ENCODE results near the gene VARS1.

Gene VARS1

DNA sequence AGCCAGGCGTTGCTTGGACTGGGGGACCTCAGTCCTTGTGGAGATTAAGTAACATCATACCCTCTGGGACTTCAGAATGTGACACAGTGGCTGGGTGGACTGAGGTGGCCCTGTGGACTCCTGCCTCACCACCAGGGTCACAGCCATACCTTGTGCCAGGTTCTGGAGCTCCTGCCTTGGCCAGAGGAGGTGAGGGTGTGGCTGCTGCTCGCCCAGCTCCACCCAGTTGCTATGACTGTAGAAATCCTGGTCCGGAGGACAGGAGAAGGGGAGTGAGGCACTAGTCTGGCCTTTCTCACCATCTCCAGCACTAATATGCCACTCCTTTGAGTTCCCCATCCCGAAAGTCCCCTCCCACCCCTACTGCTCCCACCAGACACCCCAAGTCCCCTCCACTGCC lies 20.4 kb downstream of the VARS1 start:
- TF ChIP-seq, protein P1, sequence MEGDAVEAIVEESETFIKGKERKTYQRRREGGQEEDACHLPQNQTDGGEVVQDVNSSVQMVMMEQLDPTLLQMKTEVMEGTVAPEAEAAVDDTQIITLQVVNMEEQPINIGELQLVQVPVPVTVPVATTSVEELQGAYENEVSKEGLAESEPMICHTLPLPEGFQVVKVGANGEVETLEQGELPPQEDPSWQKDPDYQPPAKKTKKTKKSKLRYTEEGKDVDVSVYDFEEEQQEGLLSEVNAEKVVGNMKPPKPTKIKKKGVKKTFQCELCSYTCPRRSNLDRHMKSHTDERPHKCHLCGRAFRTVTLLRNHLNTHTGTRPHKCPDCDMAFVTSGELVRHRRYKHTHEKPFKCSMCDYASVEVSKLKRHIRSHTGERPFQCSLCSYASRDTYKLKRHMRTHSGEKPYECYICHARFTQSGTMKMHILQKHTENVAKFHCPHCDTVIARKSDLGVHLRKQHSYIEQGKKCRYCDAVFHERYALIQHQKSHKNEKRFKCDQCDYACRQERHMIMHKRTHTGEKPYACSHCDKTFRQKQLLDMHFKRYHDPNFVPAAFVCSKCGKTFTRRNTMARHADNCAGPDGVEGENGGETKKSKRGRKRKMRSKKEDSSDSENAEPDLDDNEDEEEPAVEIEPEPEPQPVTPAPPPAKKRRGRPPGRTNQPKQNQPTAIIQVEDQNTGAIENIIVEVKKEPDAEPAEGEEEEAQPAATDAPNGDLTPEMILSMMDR (IDR thresholded peaks at IDR 0.05; ENCODE audit: control insufficient read depth, extremely low read depth, insufficient read depth), result no peak
- no peak for DNase-seq (ENCODE audit: low read depth)
- no peak overlapping the region for H3K4me3 ChIP-seq (ENCODE audit: low read depth, low read length)

DNA sequence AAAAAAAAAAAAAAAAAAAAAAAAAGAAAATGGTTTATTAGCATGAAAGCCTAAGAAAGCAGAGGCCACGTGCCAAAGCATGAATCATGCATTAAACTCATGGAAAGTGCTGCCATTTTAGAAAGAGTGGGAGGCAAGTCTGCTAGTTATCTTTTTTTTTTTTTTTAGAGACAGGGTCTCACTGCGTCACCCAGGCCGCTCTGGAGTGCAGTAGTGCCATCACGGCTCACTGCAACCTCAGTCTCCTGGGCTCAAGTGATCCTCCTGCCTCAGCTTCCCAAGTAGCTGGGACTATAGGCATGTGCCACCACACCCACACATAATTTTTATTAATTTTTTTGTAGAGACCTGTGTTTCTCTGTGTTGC lies 23.6 kb downstream of the VARS1 start:
- H3K4me3 ChIP-seq (ENCODE audit: low read depth, low read length), result no peak overlapping the region
- no peak for DNase-seq (ENCODE audit: low read depth)
- TF ChIP-seq, protein P1 (IDR thresholded peaks at IDR 0.05; ENCODE audit: control insufficient read depth, extremely low read depth, insufficient read depth), result no peak

DNA sequence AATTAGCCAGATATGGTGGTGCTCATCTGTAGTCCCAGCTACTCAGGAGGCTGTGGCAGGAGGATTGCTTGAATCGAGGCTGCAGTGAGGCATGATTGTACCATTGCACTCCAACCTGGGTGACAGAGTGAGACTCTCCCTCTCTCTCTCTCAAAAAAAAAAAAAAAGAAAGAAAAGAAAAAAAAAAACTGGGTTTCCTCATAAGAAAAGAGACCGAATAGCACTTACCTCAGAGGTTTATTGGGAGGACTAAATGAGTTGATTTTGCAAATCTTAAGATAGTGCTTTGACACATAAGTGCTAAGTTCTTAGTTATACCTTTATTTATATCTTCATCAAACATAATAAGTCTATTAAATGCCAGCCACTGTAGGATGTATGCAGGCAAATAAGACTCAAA lies 24.7 kb downstream of the VARS1 start:
- TF ChIP-seq, protein P1 (IDR thresholded peaks at IDR 0.05; ENCODE audit: control insufficient read depth, extremely low read depth, insufficient read depth), result no peak
- no peak for DNase-seq (ENCODE audit: low read depth)
- H3K4me3 ChIP-seq (ENCODE audit: low read depth, low read length), result no peak overlapping the region

DNA sequence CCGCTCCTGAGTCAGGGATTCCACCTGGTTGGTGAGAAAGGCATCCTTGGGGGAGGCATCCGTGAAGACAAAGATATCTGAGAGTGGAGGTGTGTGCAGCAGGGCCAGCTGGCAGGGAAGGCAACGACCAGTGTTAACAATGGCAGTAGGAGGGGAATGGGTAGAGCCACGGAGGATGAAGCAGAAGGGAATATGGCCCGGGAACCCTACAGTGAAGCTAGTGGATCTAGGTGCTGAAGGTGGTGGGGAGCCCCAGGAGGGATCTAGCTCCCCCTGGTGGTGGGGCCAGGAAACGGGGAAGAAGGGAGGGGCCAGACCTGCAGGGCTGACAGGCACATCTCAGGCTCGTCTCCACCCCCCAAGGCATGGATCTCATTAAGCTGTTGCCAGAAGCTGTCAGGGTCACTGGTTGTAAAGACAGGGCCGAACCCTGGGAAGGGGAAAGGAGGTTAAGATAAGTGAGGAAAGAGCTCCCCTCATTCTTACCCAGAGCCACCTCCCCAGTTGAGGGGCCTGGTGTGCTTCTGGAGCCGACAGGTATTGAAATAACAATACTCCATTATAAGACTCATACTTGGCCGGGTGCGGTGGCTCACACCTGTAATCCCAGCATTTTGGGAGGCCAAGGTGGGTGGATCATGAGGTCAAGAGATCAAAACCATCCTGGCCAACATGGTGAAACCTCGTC lies 25.7 kb downstream of the VARS1 start:
- DNase-seq (ENCODE audit: low read depth), result no peak
- TF ChIP-seq, protein P1 (IDR thresholded peaks at IDR 0.05; ENCODE audit: control insufficient read depth, extremely low read depth, insufficient read depth), result peak; percentile 78
- no peak overlapping the region for H3K4me3 ChIP-seq (ENCODE audit: low read depth, low read length)

DNA sequence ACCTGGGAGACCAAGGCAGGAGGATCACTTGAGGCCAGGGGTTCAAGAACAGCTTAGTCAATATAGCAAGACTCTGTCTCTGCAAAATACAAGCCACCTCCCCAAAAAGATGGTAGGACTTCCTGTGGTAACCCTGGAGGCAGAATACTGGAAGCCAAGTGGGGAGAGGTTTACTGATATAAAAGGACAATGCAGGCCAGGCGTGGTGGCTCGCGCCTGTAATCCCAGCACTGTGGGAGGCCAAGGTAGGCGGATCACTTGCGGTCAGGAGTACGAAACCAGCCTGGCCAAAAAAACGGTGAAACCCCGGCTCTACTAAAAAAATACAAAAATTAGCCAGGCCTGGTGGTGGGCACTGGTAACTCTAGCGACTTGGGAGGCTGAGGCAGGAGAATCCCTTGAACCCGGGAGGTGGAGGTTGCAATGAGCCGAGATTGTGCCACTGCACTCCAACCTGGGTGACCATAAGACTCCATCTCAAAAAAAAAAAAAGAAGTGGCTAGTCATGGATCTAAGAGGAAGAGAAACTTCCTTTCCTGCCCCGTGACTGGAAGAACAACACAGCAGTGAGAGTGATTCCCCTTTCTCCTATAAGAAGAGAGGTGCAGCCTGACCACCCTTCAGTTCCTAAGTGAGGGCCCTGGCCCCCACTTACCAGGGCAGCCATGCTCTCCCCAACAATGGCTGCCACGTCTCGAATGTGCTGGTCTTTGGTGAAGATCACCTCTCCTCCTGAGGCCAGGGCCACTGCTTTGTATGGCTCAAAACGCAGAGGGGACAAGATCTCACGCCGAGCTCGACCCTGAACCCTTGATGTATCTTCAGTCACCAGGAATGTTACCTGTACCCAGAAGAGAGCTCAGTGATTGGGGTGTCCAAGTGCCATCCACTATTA lies 26.9 kb downstream of the VARS1 start:
- no peak for DNase-seq (ENCODE audit: low read depth)
- TF ChIP-seq, protein P1 (IDR thresholded peaks at IDR 0.05; ENCODE audit: control insufficient read depth, extremely low read depth, insufficient read depth), result no peak

DNA sequence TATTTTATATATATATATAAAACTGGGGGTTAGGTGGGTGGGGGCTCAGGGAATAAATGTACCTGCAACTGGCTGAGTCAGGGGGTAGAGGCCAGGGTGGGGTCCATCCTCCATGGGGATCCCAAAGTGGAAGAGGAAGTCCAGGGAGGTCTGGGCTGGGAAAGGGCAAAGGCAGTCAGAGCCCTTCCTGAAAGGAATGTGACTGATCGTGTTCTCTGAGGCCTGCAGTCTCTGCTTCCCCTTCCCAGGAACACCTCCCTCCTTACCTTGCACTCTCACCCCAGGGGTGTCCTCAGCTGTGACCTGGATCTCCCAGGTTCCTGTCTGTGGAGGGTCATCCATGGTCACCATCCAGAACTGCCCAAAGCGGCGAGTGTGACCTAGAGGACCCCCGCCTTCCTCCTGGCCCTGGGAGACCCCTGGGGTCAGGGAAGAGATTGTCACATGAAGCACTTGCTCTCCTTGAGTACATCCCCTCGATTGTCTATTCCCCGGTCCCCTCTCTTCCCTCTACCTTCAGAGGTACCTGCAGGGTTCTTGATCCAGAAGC lies 28.4 kb downstream of the VARS1 start:
- TF ChIP-seq, protein P1 (IDR thresholded peaks at IDR 0.05; ENCODE audit: control insufficient read depth, extremely low read depth, insufficient read depth), result no peak

More for the DNA sequence above, 26.9 kb downstream of the VARS1 start:
- H3K4me3 ChIP-seq (ENCODE audit: low read depth, low read length), result no peak overlapping the region

More for the DNA sequence above, 28.4 kb downstream of the VARS1 start:
- H3K4me3 ChIP-seq (ENCODE audit: low read depth, low read length), result no peak overlapping the region
- no peak for DNase-seq (ENCODE audit: low read depth)

Data from LNCaP clone FGC (cell line).